RWPE2 (cell line): ENCODE data around the gene GRK2.
A peak's percentile ranks its signal among the peaks of the same experiment; 100 is the strongest.

Experiments used
- ATAC-seq: fragments of 200-7000 bp; cut with Tn5 transposase; 3 replicates; pipeline ENCODE4 v1.9.1; 2021; ENCODE audit warnings: low read depth
- DNase-seq: peaks from one replicate; pipeline ENCODE4 v3.0.0-alpha.2; 2020; ENCODE audit warnings: low spot score
- H3K27ac ChIP-seq: fragments of 450-650 bp; 2 replicates; pipeline ENCODE4 v1.5.1; 2017; ENCODE audit warnings: mild to moderate bottlenecking; ENCODE audit not compliant: poor library complexity, severe bottlenecking
- H3K27me3 ChIP-seq: fragments of 250-450 bp; sonication (Bioruptor Pico); 2 replicates; pipeline ENCODE4 v1.5.1; 2021; ENCODE audit warnings: mild to moderate bottlenecking, moderate library complexity; ENCODE audit not compliant: insufficient read depth, poor library complexity, severe bottlenecking
- H3K36me3 ChIP-seq: fragments of 250-450 bp; sonication (Bioruptor Pico); 2 replicates; pipeline ENCODE4 v1.5.1; 2020; ENCODE audit warnings: low read depth, mild to moderate bottlenecking, moderate library complexity
- H3K4me1 ChIP-seq: fragments of 250-450 bp; sonication (Bioruptor Pico); 2 replicates; pipeline ENCODE4 v1.5.1; 2021; ENCODE audit warnings: mild to moderate bottlenecking, moderate library complexity; ENCODE audit not compliant: insufficient read depth, poor library complexity, severe bottlenecking
- H3K4me3 ChIP-seq: fragments of 250-450 bp; sonication (Bioruptor Pico); 2 replicates; pipeline ENCODE4 v1.5.1; 2021; ENCODE audit warnings: mild to moderate bottlenecking, moderate library complexity; ENCODE audit not compliant: severe bottlenecking
- H3K9me3 ChIP-seq: fragments of 250-450 bp; sonication (Bioruptor Pico); 2 replicates; pipeline ENCODE4 v1.5.1; 2021; ENCODE audit warnings: mild to moderate bottlenecking, moderate library complexity; ENCODE audit not compliant: severe bottlenecking
- TF ChIP-seq, protein P1 (sequence below): fragments of 450-650 bp; IDR thresholded peaks from one replicate; pipeline ENCODE4 v1.5.1; 2017; ENCODE audit warnings: mild to moderate bottlenecking, moderate library complexity; ENCODE audit not compliant: poor library complexity, severe bottlenecking

The GRK2 gene

DNA sequence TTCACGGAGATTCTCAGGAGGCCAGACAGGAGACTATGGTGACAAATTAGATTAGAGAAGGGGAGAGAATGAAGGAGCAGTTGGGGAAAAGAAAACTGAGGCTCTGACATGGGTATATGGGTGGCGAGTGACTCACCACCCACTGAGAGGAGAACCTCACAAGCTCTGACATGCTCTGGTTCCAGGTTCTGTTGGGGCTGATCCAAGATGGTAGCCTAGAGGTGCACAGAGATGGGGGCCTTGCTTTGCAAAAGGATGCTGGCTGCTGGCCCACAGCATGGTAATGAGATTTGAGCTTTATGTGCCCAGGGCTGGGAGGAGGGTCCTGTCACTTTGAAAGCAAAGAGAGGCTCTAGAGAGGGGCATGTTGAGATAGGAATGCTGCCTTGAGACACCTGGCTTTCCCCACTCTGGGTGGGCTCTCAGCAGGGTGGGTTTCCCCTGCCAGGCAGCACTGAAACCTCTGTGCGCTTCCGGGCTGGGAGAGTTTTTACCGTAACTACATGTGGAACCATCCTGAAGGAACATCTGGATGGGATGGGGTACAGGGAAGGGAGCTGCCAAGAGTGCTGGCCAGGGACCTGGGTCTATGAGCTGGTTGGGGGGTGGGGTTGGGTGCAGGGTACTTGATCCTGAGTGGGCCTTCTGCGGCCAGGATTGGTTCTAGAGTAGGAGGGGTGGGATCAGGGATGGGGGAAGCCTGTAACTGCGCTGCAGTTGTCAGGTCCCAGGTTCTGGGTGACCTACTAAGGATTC is 1.2 kb upstream of the GRK2 start:
- DNase-seq (peak; percentile 42), ATAC-seq (no peak)
- TF ChIP-seq, protein P1, sequence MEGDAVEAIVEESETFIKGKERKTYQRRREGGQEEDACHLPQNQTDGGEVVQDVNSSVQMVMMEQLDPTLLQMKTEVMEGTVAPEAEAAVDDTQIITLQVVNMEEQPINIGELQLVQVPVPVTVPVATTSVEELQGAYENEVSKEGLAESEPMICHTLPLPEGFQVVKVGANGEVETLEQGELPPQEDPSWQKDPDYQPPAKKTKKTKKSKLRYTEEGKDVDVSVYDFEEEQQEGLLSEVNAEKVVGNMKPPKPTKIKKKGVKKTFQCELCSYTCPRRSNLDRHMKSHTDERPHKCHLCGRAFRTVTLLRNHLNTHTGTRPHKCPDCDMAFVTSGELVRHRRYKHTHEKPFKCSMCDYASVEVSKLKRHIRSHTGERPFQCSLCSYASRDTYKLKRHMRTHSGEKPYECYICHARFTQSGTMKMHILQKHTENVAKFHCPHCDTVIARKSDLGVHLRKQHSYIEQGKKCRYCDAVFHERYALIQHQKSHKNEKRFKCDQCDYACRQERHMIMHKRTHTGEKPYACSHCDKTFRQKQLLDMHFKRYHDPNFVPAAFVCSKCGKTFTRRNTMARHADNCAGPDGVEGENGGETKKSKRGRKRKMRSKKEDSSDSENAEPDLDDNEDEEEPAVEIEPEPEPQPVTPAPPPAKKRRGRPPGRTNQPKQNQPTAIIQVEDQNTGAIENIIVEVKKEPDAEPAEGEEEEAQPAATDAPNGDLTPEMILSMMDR = no peak

DNA sequence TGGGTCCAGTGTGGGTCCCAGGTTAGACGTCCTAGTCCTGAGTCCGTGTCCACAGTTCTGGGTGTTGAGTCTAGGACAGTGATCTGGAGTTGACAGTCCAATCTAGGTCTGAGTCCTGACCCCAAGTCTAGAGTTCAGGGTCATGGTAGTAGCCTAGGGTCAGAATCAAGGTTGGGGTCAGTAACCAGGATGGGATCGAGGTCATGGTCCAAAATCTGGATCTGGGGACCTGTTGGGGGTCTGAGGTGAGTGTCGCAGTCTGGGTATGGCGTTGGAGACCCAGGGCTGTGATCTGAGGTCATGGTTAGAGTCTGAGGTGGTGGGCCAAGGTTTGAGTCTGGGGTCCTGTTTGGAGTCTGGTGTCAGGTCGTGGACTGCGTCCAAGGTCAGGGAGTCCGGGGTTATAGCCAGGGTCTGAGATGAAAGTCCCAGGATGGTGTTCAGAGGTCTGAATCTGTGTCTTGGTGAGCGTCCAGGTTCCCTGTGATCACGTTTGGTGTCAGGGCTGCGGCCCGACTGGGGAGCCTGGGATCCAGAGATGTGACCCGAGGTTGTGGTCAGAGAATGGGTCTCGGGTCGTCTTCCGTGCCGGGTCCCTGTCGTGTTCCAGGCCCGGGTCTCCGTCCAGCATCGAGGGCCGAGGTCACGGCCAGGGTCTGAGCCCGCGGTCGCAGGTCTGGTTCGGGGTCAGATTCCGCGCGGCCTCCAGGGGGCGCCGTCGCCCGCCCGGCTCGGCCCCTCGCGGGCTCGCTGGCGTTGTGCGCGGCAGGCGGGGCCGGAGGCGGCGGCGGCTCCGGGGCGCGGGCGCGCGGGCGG is 432 bp upstream of the GRK2 start:
- Histone ChIP-seq H3K4me3 (peak overlapping the region; percentile 97), H3K36me3 (peaks cover 21% of the 10 kb centered on the region), H3K9me3 (no peaks in the 10 kb centered on the region), H3K27me3 (no peaks in the 10 kb centered on the region), H3K27ac (no peak overlapping the region), H3K4me1 (peaks cover 44% of the 10 kb centered on the region)
- ATAC-seq (peak; percentile 14; the same call in 1 of the 3 replicates), DNase-seq (peak; percentile 47)
- TF ChIP-seq, protein P1 = peak; percentile 81

More for the DNA sequence above, 1.2 kb upstream of the GRK2 start:
- H3K4me3 ChIP-seq = no peak overlapping the region
- H3K4me1 ChIP-seq = peaks cover 40% of the 10 kb centered on the region
- H3K27me3 ChIP-seq = no peaks in the 10 kb centered on the region
- peaks cover 21% of the 10 kb centered on the region for H3K36me3 ChIP-seq
- no peak overlapping the region for H3K27ac ChIP-seq
- no peaks in the 10 kb centered on the region for H3K9me3 ChIP-seq

DNA sequence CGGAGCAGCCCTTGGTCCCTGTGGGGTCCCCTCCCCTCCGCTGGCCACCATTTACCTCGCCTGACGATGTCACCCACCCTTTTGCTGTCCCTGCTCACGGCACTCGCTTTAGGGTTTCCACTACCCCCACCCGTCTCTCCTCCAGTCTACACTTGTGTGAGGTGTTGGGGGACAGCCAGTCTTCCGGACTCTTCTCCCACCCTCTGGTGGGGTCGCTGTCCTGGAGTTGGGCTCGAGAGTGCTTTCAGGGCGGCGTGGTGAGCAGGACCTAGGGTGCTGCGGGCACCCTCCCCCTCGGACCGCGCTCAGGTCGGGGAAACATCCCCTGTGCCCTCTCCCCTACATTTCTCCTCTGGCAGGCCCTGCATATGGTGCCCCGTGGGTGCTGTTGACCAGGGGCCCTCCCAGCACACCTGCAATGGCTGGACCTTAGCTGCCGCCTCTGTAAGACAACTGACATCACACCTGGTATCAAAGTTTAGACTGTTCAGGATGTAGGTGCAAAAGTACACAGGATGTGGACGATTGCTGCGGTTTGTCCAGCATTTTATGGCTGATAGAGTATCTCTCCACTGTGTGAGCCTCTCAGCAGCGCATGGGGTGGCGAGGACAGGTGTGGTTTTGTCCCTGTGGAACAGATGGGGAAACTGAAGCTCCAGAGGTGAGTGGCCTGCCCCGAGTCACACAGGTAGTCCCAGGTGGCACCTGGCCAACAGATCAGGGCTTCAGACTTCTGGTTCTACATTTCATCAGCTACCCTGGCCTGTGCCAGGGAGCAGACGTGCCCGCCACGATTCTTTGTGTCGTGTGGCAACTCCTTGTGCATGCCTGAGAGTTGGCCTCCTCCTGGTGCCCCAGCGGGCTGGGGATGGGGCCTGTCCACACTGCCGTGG is 1.2 kb downstream of the GRK2 start:
- H3K27ac ChIP-seq = peak overlapping the region; percentile 83
- ATAC-seq (peak; percentile 14), DNase-seq (no peak)
- TF ChIP-seq, protein P1 = no peak
- no peaks in the 10 kb centered on the region for H3K9me3 ChIP-seq
- peaks cover 44% of the 10 kb centered on the region for H3K4me1 ChIP-seq
- peaks cover 24% of the 10 kb centered on the region for H3K36me3 ChIP-seq
- H3K27me3 ChIP-seq = no peaks in the 10 kb centered on the region
- peak overlapping the region; percentile 97 for H3K4me3 ChIP-seq

DNA sequence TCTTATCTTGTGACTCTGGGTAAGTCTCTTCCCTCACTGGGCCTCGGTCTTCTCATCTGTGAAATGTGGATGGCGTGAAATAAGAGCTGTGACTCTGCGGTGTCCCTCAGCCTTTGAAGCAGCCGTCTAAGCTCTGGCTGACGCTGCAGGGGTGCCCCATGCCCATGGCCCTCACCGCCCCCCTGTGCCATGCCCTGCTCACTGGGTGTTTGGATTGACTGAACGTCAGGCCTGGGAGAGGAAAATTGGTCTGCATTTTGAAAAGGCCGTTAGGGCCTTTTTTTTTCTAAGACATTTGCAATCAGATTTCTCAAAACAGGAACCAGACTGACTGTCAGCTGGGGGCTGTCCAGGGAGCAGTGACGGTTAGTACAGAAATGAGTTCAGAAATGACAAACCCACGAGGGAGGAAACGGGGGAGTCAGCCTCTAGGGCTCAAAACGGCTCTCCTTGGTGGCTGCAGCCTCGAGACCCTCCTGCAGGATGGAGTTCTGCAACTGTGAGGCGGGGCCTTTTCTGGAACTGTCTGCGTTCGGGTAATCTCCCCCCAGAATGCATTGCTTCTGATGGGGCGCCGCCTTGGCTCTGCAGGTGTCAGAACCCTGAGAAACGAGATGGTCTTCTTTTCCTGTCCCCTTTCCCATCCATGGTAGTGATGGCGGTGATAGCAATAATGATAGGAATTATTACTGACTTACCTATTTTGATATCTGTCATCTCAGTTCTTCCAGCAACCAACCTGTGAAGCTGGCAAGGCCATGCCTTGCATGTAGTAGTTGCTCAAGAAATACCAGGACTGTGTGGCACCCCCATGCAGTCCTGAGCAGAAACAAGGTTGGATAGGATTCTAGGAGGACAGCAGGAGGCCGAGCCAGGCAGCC is 2.0 kb downstream of the GRK2 start:
- Histone ChIP-seq H3K4me3 (no peak overlapping the region), H3K27ac (peak overlapping the region; percentile 83), H3K36me3 (peaks cover 29% of the 10 kb centered on the region), H3K27me3 (no peaks in the 10 kb centered on the region), H3K9me3 (no peaks in the 10 kb centered on the region), H3K4me1 (peaks cover 35% of the 10 kb centered on the region)
- TF ChIP-seq, protein P1 = no peak
- DNase-seq = no peak
- no peak for ATAC-seq
